ENCODE measurements around the gene ELOVL4. TPM values are rescaled to one million over a fixed set of nuclear protein-coding genes. Genes with fewer than 3 reads are reported as not detected.

ELOVL4 gene
- polyA plus RNA-seq, 4 donors = 3.2 to 3.6 (median 3.4) TPM

DNA sequence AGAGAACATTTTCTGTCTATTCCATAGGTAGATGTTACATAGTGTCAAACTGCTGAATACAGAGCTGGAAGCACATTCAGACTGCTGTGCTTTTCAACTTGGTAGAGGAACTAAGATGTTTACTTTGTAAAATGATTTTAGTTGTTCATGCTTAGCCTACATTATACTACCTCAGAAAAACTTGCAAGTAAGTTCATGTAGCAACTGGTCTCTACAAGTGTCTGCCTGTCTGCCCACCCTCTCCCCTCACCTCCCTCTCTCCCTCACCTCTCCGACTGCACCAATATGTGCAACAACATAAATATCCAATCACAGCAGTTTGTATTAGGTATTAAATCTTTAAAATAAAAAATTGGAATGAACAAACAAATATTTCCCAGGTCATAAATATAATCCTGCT is 25.3 kb downstream of the ELOVL4 start:
- DNase-seq (ENCODE audit: low read depth in 4 of 4, low spot score in 2 of 4) = no peak

DNA sequence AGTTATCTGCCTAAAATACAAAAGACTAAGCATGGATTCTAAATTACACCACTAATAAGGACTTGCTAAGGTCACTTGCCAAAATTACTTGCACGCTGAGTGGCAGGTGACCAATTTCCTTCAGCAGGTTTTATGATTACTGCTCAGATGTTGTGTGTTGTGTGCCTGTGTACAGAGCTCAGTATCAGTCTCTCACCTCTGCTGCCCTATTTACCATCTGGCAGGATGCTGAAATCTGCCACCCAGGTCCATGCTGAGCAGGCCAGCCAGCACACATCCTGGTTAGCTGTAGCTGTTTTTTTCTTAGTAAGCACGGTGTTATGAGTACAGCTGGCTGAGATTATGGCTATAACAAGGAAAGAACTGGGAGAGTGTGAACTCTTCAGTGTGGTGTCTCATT is 34.0 kb downstream of the ELOVL4 start:
- DNase-seq (ENCODE audit: low read depth in 4 of 4, low spot score in 2 of 4) = no peak

DNA sequence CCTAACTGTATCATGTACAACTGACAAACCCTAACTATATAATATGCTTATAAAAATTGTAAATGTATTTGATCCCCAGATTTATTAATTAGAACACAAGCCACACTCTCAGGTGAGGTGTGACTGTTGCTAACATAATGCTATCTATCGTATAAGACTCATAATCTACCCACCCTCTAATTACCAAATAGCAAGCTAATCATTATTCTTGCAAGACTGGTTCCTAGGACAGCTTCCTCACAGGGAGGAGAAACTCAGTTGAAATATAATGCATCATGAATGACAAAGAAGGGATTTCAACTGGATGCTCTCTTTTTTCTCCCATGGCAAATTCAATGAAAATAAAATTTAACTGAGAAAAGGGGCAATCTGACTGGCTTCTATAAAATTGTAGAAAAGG is 35.4 kb downstream of the ELOVL4 start:
- DNase-seq (ENCODE audit: low read depth in 4 of 4, low spot score in 2 of 4) = no peak

DNA sequence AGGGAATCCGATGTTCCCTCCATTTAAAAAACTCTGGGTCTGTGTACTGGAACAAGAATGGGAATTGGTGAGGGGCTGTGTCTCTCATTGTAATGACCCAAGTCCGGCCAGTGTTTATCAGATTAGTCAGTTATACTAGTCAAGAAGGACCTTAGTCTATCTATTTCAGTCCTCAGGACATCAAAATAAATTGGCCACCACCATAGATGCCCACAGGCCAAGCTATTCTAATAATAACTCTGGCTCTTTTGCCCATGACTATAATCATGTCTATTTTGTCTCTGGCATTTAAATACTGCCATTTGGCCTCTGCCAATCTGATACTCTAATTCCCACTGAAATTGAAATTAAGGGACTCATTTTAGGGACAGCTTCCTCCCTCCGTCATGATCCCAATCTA is 37.8 kb downstream of the ELOVL4 start:
- no peak for DNase-seq (ENCODE audit: low read depth in 4 of 4, low spot score in 2 of 4)

DNA sequence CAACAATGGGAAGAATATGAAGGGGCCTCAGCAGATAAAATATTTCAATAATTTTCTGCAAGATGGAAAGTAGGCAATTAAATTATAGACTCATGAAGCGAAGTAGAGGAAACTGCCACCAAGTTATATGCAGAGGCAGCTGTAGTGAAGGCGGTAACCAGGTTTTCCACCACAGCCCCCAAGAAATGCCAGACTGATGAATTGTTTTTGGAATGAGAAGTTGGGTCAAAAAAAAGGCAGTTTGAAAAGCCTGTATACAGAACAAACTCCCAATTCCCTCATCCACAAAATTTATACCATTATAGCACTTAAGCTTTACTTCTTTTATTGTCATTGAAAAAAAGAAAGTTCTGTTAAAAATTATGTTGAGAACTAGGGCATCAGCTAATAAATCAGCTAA is 45.3 kb downstream of the ELOVL4 start:
- no peak for DNase-seq (ENCODE audit: low read depth in 4 of 4, low spot score in 2 of 4)

DNA sequence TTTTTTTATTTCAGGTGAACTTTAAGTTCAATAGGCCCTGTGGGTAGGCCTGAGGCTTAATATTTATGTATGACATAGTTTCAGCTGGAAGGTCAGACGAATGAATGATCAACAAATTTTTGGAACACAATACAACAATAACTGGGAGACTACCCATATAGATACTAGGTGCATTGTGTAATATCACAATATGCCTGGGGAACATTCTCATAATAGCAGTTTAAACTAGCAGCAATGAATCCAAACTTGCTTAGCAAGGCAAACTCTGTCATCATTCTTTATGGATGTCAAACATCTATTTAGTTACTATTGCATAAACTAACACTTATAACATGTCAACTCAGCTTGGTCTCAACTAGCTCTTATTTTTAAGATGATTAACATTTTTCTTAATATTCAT is 49.3 kb downstream of the ELOVL4 start:
- no peak for DNase-seq (ENCODE audit: low read depth in 4 of 4, low spot score in 2 of 4)

DNA sequence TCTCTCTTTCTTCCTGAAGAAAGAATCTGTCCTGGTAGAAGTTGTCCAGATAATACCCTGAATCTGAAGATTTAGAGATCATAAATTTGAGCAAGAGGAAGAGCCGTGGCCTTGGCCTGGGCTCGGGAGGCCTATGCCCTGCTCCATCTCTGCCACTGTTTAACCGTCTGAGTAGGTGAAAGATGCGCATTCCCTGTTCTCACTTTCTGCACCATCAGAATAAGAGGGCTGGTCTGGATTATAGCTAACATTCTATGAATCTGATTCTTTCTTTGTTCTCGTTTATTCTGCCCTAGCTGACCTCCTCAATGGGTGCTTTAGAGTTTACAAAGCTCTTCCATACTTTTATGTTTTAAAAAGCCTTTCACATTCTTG is 51.3 kb downstream of the ELOVL4 start:
- no peak for DNase-seq (ENCODE audit: low read depth in 4 of 4, low spot score in 2 of 4)

DNA sequence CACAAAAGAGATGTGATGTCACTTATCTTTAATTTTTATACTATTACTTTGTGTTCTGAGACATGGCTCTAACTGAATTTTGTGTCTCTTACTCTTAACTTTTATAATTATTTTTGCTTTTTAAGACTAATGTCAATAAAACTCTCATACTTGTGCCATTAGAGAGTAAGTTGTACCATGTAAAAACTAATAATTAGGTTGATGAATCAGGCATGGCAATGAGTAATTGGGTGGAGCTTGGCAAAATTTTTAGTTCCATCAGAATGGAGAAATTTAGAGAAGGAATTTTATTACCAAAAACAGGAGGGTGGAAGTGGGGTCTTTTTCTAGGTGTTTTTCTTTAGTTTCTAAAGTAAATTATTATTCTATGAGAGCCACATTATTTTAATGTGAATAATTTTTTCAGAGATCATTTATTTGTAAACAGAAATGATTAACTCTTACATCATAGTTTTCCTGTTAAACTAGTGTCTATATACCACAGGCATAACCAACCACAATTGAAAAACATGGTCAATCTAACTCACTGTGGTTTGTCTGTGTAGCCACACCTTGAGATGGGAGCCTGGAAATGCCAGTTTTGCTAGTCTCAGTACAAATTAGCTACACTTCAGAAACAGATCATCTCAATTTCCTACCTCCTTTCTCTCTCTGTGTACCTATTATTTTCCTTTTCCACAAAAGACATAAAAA is 51.8 kb downstream of the ELOVL4 start:
- no peak for DNase-seq (ENCODE audit: low read depth in 4 of 4, low spot score in 2 of 4)

DNA sequence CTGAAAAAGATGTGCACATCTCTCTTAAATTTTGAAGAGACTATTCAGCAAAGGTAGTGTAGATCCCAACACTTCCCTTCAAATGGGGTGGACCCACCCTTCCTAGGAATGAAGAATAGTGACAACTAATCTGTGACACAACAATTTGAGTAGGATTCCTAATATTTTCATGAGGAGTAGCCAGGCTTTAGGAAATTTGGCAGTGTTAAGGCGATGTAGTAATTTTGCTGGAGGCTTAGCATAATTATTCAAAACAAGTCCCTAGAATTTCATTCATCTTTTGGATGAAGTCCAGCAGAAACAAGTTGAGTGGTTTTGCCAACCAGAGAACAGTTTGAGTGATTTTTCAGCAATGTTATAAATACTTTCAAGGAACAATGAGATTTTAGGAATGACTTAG is 52.4 kb downstream of the ELOVL4 start:
- DNase-seq (ENCODE audit: low read depth in 4 of 4, low spot score in 2 of 4) = no peak

DNA sequence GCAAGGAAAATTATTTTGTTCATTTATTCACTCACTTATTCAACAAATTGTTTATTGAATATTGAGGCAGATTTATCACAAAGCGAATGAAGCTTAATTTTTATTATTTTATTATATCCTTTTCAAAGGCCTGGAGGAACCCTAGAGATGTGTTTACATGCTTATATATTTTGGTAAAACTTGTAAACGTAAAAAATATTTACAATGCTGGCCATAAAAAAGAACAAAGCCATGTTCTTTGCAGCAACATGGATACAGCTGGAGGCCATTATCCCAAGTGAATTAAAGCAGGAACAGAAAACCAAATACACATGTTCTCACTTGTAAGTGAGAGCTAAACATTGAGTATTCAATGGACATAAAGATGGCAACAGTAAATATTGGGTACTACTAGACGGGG is 58.8 kb downstream of the ELOVL4 start:
- no peak for DNase-seq (ENCODE audit: low read depth in 4 of 4, low spot score in 2 of 4)

DNA sequence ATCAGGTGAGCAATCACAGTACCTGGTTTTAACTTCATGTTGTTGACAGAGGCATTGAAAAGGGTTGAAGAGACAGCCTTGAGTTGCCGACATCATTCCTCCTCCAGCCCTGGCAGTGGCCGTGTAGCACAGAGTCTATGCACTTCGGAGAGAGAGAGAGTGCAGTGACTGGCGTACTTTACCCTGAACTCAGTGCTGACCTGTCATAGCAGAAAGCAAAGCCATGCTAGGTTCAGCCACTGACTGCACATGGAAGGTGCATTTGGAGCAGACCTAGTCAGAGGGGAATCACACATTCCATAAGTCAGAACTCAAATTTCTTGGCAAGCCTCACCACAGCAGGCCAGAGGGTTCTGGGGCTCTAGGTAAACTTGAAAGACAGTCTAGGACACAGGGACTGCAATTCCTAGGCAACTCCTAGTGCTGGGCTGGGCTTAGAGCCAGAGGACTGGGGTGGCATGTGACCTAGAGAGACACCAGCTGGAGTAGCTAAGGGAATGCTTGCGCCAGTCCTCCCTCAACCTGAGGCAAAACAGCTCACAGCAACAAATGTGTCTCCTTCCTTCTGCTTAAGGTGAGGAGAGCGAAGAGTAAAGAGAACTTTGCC is 69.1 kb downstream of the ELOVL4 start:
- DNase-seq (ENCODE audit: low read depth in 4 of 4, low spot score in 2 of 4) = no peak

DNA sequence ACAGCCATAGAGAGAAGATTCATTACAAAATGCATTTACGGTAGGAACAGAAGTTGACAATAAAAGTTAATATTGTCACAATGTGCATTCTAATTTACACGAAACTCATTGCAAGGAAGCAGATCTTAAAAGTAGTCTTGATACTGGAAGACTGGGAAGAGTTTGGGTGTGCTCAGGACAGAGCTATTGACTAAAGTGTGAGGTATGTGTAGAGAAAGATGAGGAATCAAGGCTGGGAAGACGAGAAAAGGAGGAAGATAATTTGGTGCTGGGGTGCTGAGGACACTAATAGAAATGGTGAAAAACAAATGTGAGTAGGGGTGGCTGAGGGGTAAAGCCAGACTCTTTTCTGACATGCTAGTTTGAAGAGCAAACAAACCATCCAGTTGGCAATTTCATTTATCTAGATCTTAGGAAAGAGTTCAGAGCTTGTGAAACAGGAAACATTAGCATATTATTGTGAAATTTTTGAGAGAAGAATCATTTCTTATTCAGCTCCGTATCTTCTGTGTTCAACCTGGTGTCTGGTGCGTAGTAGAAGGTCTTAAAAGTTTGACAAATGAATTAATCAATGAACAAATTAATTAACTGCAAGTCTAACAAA is 72.7 kb downstream of the ELOVL4 start:
- DNase-seq (ENCODE audit: low read depth in 4 of 4, low spot score in 2 of 4) = no peak

DNA sequence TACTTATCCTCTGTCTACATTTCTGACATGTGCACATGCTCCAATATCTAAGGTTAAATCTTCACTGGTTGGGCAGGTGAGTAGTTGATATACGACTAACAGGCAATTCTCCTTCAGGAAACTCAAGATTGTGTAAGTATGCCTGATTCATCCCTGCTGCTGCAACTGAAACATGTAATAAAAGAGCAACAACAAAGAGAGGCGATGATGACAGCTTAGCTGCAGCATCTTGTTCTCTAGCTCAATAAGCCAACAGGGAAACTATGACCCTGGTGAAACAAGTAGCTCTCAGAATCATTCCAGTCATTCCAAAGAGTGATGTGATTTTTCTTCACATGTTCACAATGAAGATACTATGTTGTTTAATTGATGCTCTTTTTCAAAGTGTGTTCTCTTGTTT is 74.4 kb downstream of the ELOVL4 start:
- DNase-seq (ENCODE audit: low read depth in 4 of 4, low spot score in 2 of 4) = no peak

DNA sequence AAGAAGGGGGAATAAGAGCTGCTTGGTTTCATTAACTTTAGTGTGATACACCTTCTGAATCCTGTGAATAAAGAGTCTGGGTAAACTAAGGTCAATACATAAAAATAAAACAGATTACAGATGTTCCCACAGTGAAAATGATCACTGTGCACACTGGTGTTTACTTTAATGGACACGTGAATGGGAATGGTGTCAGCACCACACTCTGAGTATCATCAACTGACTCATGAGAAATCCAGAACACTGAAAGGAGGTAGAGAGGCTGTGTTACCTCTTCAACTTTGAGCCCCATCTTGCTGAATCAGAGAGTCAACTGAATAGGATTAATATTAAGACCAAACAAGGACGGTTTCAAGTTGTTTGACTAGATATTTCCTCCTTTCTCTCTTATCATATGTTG is 75.0 kb downstream of the ELOVL4 start:
- DNase-seq (ENCODE audit: low read depth in 4 of 4, low spot score in 2 of 4) = no peak

DNA sequence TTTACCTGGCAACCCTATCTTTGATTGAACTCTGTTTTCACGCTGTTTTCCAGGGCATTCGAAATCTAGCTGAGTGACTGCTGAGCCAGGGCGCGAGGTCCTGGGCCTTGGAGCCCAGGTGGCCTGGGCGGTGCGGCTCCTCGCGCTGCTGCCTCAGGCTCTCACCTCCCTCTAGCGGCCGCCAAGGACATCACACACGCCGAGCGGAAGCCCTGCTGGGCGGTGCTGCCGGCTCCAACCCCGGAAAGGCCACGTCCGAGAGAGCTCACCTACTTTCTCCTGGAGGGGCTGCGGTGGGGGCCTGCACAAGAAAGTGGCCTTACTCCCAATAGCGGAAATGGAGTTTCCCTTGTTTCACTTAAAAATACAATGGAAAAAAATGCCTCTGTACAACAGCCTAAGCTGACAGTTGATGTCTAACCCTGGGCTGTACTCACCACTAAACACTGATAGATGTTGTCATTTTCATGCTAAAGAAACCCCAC is 77.7 kb downstream of the ELOVL4 start:
- peak in 2 of 4 donors; percentile 37 to 59 for DNase-seq (ENCODE audit: low read depth in 4 of 4, low spot score in 2 of 4)

DNA sequence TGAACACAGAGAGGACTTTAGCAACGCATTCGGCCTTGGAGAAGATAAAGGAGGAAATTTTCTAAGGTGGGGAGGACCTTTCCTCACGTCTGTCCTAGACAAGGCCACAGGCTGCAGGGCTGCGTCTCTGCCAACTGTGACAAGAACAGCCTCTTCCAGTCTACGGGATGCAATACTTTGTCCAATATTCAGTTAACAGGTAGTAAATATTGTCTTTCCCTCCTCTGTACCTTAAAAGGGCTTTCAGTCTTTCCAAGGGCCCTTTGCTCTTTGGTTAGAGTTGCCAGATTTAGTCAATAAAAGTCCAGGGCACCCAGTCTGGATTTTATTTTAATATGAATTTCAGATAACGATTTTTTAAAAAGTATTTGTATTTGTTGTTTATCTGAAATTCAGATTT is 78.2 kb downstream of the ELOVL4 start:
- DNase-seq (ENCODE audit: low read depth in 4 of 4, low spot score in 2 of 4) = no peak

DNA sequence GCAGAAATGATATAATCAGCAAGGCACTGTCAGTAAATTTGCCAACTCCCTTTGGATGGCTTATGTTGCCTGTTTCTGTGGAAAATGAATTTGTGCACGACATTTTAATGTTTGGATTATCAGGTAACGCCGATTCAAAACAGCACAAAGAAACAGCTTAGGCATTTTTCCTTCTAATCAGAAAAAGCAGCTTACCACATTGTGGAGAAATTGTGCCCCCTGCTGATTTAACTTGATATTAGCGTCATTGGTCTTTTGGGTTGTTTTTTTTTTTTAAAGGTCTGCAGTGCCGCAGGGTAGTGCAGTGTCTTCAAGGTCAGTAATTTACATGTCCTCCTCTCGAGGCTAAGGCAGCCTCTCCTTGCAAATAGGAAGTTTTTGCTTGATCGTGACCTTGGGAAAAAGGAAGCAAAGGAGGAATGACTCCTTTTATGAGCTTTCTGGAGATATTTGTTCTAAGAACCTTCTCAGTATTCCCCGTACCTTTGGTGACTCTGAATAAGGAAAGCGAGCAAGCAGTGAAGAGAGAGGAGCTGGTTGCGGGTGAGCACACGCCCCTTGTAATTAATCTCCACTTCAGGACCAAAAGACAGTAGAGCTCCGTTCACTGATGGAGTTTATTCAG is 79.1 kb downstream of the ELOVL4 start:
- peak; percentile 52 to 86 (median 60) for DNase-seq (ENCODE audit: low read depth in 4 of 4, low spot score in 2 of 4)

Other genes starting within 250 kb of the ELOVL4 start
- 10 to 100 TPM; 19.7 to 22.3 (median 20.8) TPM for gene TTK, start 57.1 kb upstream of the ELOVL4 start, polyA plus RNA-seq (ENCODE audit: insufficient read length in 4 of 4)
- gene BCKDHB, start 159.1 kb upstream of the ELOVL4 start, polyA plus RNA-seq (ENCODE audit: insufficient read length in 4 of 4) = 10 to 100 TPM; 29.3 to 36.4 (median 32.6) TPM

All from left renal cortex interstitium (tissue), 4 donors.